T-cell (primary cell): ENCODE measurements around the gene MRI1. TPM values are rescaled to one million over a fixed set of nuclear protein-coding genes. Genes with fewer than 3 reads are reported as not detected.
"Not testable (repeated sequence)": the region's sequence is repeated elsewhere in the genome, so short reads cannot be mapped to it uniquely, and the experiment has no call there.

Experiments used
- ATAC-seq, 4 experiments: fragments of 200-7000 bp in 3 of 4; fragments of 150-1000 bp in 1 of 4; cut with Tn5 transposase; replicated peaks in 1 of 4; 1 replicate in 3 of 4; 2 replicates in 1 of 4; pipeline ENCODE4 v1.10.0; 2021; ENCODE audit warnings: moderate library complexity in 3 of 4, mild to moderate bottlenecking in 2 of 4, moderate number of reproducible peaks in 1 of 4
- CTCF ChIA-PET, 2 donors: fragments of 300-600 bp; sonication (Branson Sonifier 250); formaldehyde crosslinking; loops; one replicate each; lab custom pipeline; 2022; ENCODE audit warnings: antibody characterized with exemption in 2 of 2; lab: Charles Lee
- POLR2A ChIA-PET, 2 donors: fragments of 300-600 bp; sonication (Branson Sonifier 250); formaldehyde crosslinking; loops; one replicate each; lab custom pipeline; 2022; ENCODE audit warnings: antibody characterized with exemption in 2 of 2; lab: Charles Lee
- DNase-seq, 35 experiments: peaks; one replicate each; pipeline versions ENCODE4 v3.0.0 to v3.0.0-alpha.2; 2013 to 2023
- H3K27ac ChIP-seq: one replicate; pipeline ENCODE4 v1.5.1; 2013; ENCODE audit warnings: low read length
- H3K27me3 ChIP-seq, 2 experiments: replicated peaks in 1 of 2; 1 replicate in 1 of 2; 2 replicates in 1 of 2; pipeline versions ENCODE4 v1.6.1 to v1.7.0; 2013; ENCODE audit warnings: low read length in 1 of 2, mixed read lengths in 1 of 2; ENCODE audit not compliant: control insufficient read depth in 2 of 2, insufficient read depth in 2 of 2; ENCODE audit errors: extremely low read depth in 1 of 2
- H3K36me3 ChIP-seq, 2 donors: 1 replicate in 1 of 2; 2 replicates in 1 of 2; pipeline versions ENCODE4 v1.6.1 to v1.7.0; 2013; ENCODE audit warnings: low read length in 1 of 2; ENCODE audit not compliant: control insufficient read depth in 2 of 2, insufficient read depth in 1 of 2; ENCODE audit errors: extremely low read depth in 1 of 2
- H3K4me1 ChIP-seq, 2 experiments: 1 replicate in 1 of 2; 2 replicates in 1 of 2; pipeline versions ENCODE4 v1.6.1 to v1.7.0; 2013; ENCODE audit warnings: low read length in 2 of 2, mixed read lengths in 1 of 2; ENCODE audit not compliant: insufficient read depth in 2 of 2, control insufficient read depth in 1 of 2; ENCODE audit errors: extremely low read depth in 1 of 2
- H3K4me3 ChIP-seq, 2 donors: 1 replicate in 1 of 2; 2 replicates in 1 of 2; pipeline versions ENCODE4 v1.5.1 to v1.7.0; 2013; ENCODE audit warnings: mild to moderate bottlenecking in 2 of 2, low read length in 1 of 2, moderate library complexity in 1 of 2; ENCODE audit not compliant: control insufficient read depth in 1 of 2; ENCODE audit errors: extremely low read depth in 1 of 2
- H3K9me3 ChIP-seq: 2 replicates; pipeline ENCODE4 v1.7.0; 2013
- H3K27ac Mint-ChIP-seq, 2 donors: one replicate each; pipeline ENCODE4 v1.8.0; 2020 to 2021; ENCODE audit warnings: mild to moderate bottlenecking in 2 of 2, mixed read lengths in 2 of 2
- H3K27me3 Mint-ChIP-seq, 2 donors: one replicate each; pipeline ENCODE4 v1.8.0; 2021 to 2022; ENCODE audit warnings: mixed read lengths in 2 of 2
- H3K36me3 Mint-ChIP-seq: one replicate; pipeline ENCODE4 v1.8.0; 2021; ENCODE audit warnings: mixed read lengths
- H3K4me1 Mint-ChIP-seq, 3 donors: one replicate each; pipeline ENCODE4 v1.8.0; 2020 to 2022; ENCODE audit warnings: mixed read lengths in 3 of 3, mild to moderate bottlenecking in 1 of 3
- H3K4me3 Mint-ChIP-seq, 3 donors: one replicate each; pipeline ENCODE4 v1.8.0; 2020 to 2022; ENCODE audit warnings: mild to moderate bottlenecking in 3 of 3, mixed read lengths in 3 of 3, moderate library complexity in 3 of 3
- H3K9me3 Mint-ChIP-seq, 3 donors: one replicate each; pipeline ENCODE4 v1.8.0; 2020 to 2022; ENCODE audit warnings: mixed read lengths in 3 of 3
- WGBS: methylation state at CpG from one replicate; pipeline ENCODE4 v1.1.5; 2013; ENCODE audit warnings: missing lambda C conversion rate; ENCODE audit not compliant: insufficient coverage; 5-methylcytosine and 5-hydroxymethylcytosine counted together
- total RNA-seq, 35 experiments: library from RNA in 6 of 35; stranded (reverse) in 6 of 35; fragments of 120-200 nt in 1 of 35; gene quantifications; one replicate each; pipeline versions ENCODE4 v1.2.1 to v1.2.4 and lab custom pipeline; 2013 to 2026

MRI1 gene
- total RNA-seq, 5 donors from 2014 or later (not counting 1 experiment from before 2014, with no cell fraction given): 37.6 to 107 (median 94.3) TPM

DNA sequence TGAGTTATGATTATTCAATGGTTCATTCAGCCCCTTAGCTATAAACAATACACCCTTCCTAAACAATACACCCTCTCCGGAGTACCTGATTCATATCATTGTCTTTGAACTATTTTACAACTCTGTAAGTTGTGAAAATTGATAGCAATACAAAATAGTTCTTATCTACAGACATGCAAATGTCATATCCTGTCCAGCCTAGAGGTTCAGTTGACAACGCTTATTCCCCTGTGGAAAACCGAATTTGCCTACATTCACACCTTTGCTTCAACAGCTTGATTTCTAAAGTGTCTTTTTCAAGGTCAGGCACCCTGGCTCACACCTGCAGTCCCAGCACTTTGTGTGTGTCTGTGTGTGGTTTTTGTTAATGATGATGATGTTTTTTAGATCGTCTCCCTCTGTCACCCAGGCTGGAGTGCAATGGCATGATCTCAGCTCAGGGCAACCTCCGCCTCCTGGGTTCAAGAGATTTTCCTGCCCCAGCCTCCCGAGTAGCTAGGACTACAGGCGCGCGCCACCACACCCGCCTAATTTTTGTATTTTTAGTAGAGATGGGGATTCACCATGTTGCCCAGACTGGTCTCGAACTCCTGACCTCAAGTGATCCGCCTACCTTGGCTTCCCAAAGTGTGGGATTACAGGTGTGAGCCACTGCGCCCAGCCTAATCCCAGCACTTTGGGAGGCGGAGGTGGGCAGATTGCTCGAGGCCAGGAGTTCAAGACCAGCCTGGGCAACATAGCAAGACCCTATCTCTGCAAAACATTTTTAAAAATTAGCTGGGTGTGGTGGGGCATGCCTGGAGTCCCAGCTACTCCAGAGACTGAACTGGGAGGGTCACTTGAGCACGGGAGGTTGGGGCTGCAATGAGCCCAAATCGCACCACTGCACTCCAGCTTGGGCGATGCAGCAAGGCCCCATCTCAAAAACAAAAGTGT lies 19.5 kb downstream of the MRI1 start:
- H3K27me3 ChIP-seq: peaks cover 0 to 2% of the 10 kb centered on the region in 2 experiments
- 92% methylated on average over 11 of the region's 18 CpGs for WGBS
- H3K9me3 ChIP-seq: no peaks in the 10 kb centered on the region
- no peaks in the 10 kb centered on the region for H3K9me3 Mint-ChIP-seq
- peaks cover 4% of the 10 kb centered on the region for H3K36me3 Mint-ChIP-seq
- no peak overlapping the region for H3K27ac ChIP-seq
- peaks cover 7 to 38% of the 10 kb centered on the region in 2 experiments for H3K4me1 ChIP-seq
- peaks cover 29 to 39% (median 33%) of the 10 kb centered on the region in 3 donors for H3K4me1 Mint-ChIP-seq
- ATAC-seq (no peak), DNase-seq (no peak)
- POLR2A ChIA-PET: interaction anchor here in 1 of 2 donors (0.5 to 0.8 kb wide), 2 partner anchors 62 to 170 kb away, joined by 3 to 7 read pairs; no protein-coding TSS in a partner anchor
- H3K4me3 Mint-ChIP-seq: no peak overlapping the region
- no peak overlapping the region for H3K4me3 ChIP-seq
- H3K27ac Mint-ChIP-seq: peak overlapping the region in 1 of 2 donors; percentile 44
- CTCF ChIA-PET: interaction anchor here (0.6 to 3.0 kb wide), 8 partner anchors 17 to 352 kb away, joined by 3 to 24 read pairs (median 4); partner anchors contain the start of gene ASF1B (in 1 of the 2)
- H3K36me3 ChIP-seq: peaks cover 0 to 6% of the 10 kb centered on the region in 2 donors
- no peaks in the 10 kb centered on the region for H3K27me3 Mint-ChIP-seq

DNA sequence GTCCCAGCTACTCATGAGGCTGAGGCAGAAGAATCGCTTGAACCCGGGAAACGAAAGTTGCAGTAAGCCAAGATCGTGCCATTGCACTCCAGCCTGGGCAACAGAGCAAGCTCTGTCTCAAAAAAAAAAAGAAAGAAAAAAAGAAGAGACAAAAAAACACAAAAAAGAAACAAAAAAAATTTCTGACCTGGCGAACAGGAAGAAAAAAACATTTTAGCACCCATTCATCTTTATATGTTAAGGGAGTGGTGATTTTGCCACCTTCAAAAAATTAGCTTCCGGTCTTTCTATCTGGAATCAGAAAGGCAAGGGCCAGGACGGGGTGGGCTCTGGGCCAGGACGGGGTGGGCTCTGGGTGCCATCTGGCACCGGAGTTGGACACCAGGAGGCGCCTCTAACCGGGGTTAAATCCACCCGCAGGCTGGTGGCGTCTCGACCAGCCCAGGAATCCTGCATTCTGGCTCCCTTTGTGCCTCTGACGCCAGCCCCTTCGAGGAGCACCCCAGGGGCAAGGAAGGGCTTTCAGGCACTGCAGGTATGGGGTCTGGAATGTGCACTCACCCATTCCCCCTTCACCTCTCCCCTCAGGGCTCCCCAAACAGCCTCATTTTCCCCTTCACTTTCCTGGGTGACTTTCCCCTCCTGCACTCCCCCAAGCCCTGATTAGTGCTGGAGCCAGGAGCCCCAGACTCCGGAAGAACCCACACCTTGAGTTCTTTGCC lies 20.6 kb downstream of the MRI1 start:
- no peaks in the 10 kb centered on the region for H3K36me3 Mint-ChIP-seq
- peak; percentile 31 to 82 (median 66) for DNase-seq
- Histone ChIP-seq H3K27me3 (peaks cover 0 to 2% of the 10 kb centered on the region in 2 experiments), H3K4me3 (no peak overlapping the region), H3K27ac (no peak overlapping the region), H3K36me3 (no peaks in the 10 kb centered on the region), H3K9me3 (no peaks in the 10 kb centered on the region), H3K4me1 (peaks cover 9 to 49% of the 10 kb centered on the region in 2 experiments)
- H3K27ac Mint-ChIP-seq: peak overlapping the region; percentile 76 to 79
- H3K4me3 Mint-ChIP-seq: peak overlapping the region; percentile 17 to 59 (median 34)
- ChIA-PET POLR2A (interaction anchor here in 1 of 2 donors (0.7 to 0.8 kb wide), 2 partner anchors 169 to 581 kb away, joined by 4 to 7 read pairs; no protein-coding TSS in a partner anchor), CTCF (interaction anchor here (0.6 to 3.0 kb wide), 8 partner anchors 42 to 785 kb away, joined by 3 to 24 read pairs (median 6); partner anchors contain the start of gene ASF1B (in 1 of the 2))
- 5% methylated on average over 11 of the region's 17 CpGs for WGBS
- peak; percentile 67 to 81 (median 75) for ATAC-seq
- H3K9me3 Mint-ChIP-seq: no peaks in the 10 kb centered on the region
- H3K27me3 Mint-ChIP-seq: no peaks in the 10 kb centered on the region
- peaks cover 35 to 45% (median 37%) of the 10 kb centered on the region in 3 donors for H3K4me1 Mint-ChIP-seq

DNA sequence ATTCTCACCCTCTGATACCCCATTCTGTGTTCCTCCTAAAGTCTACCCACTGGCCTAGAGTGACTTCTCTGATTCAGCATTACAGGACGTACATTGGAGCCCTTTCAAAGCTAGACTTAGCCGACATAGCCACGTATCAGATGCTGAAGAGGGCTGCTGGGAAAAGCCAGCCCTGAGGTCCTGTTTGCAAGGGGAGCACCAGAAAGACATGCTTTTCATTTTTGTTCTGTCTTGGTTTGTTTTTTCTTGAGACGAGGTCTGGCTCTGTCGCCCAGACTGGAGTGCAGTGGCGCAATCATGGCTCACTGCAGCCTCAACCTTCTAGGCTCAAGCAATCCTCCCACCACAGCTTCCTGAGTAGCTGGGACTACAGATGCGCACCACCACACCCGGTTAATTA lies 24.7 kb downstream of the MRI1 start:
- peaks cover 9 to 52% of the 10 kb centered on the region in 2 experiments for H3K4me1 ChIP-seq
- peak; percentile 21 to 50 (median 41) for ATAC-seq
- H3K27ac ChIP-seq: peak overlapping the region; percentile 80
- peak overlapping the region; percentile 46 to 89 (median 56) for H3K4me3 Mint-ChIP-seq
- H3K36me3 Mint-ChIP-seq: no peaks in the 10 kb centered on the region
- no peaks in the 10 kb centered on the region for H3K9me3 ChIP-seq
- peaks cover 37 to 47% (median 43%) of the 10 kb centered on the region in 3 donors for H3K4me1 Mint-ChIP-seq
- CTCF ChIA-PET: interaction anchor here in 1 of 2 donors (0.6 to 2.7 kb wide), 3 partner anchors 22 to 73 kb away, joined by 3 to 31 read pairs (median 4); no protein-coding TSS in a partner anchor
- H3K27me3 Mint-ChIP-seq: no peaks in the 10 kb centered on the region
- H3K27ac Mint-ChIP-seq: peak overlapping the region; percentile 97 to 99
- no peaks in the 10 kb centered on the region for H3K9me3 Mint-ChIP-seq
- no peaks in the 10 kb centered on the region for H3K36me3 ChIP-seq
- peak overlapping the region in 1 of 2 donors; percentile 6 for H3K4me3 ChIP-seq
- peak in 19 of 35 experiments; percentile 17 to 44 (median 35) for DNase-seq
- WGBS: 20% methylated on average over 4 of the region's 8 CpGs
- POLR2A ChIA-PET: interaction anchor here (0.5 to 1.8 kb wide), 5 partner anchors 9 to 81 kb away, joined by 3 to 10 read pairs (median 6); no protein-coding TSS in a partner anchor
- peaks cover 0 to 2% of the 10 kb centered on the region in 2 experiments for H3K27me3 ChIP-seq

GRCh38 chr19:13790354-13790753 lies 26.0 kb downstream of the MRI1 start:
- peak overlapping the region; percentile 83 to 90 for H3K27ac Mint-ChIP-seq
- ChIA-PET POLR2A (no interaction called here), CTCF (interaction anchor here in 1 of 2 donors (0.6 kb wide), 1 partner anchor 170 kb away, joined by 3 read pairs; no protein-coding TSS in a partner anchor)
- H3K4me1 Mint-ChIP-seq: peaks cover 40 to 48% (median 43%) of the 10 kb centered on the region in 3 donors
- no peaks in the 10 kb centered on the region for H3K27me3 Mint-ChIP-seq
- peak overlapping the region; percentile 75 for H3K27ac ChIP-seq
- H3K4me3 Mint-ChIP-seq: peak overlapping the region in 2 of 3 donors; percentile 28 to 52
- H3K9me3 Mint-ChIP-seq: no peaks in the 10 kb centered on the region
- peaks cover 11 to 50% of the 10 kb centered on the region in 2 experiments for H3K4me1 ChIP-seq
- no peaks in the 10 kb centered on the region for H3K27me3 ChIP-seq
- 50% methylated on average over 2 of the region's 8 CpGs for WGBS
- H3K36me3 Mint-ChIP-seq: no peaks in the 10 kb centered on the region
- ATAC-seq (no peak), DNase-seq (peak in 22 of 35 experiments; percentile 9 to 75 (median 34))
- H3K9me3 ChIP-seq: no peaks in the 10 kb centered on the region
- H3K36me3 ChIP-seq: no peaks in the 10 kb centered on the region
- H3K4me3 ChIP-seq: no peak overlapping the region

DNA sequence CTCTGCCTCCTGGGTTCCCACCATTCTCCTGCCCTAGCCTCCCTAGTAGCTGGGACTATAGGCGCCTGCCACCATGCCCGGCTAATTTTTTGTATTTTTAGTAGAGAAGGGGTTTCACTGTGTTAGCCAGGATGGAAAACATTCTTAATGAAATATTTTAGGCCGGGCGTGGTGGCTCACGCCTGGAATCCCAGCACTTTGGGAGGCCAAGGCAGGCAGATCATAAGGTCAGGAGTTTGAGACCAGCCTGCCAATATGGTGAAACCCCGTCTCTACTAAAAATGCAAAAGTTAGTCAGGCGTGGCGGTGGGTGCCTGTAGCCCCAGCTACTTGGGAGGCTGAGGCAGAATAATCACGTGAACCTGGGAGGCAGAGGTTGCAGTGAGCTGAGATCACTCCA lies 29.0 kb downstream of the MRI1 start:
- DNase-seq, ATAC-seq, H3K36me3 Mint-ChIP-seq, H3K36me3 ChIP-seq, H3K9me3 ChIP-seq, H3K27me3 ChIP-seq, H3K27ac ChIP-seq, CTCF ChIA-PET, H3K9me3 Mint-ChIP-seq, H3K4me3 ChIP-seq, H3K27me3 Mint-ChIP-seq: not testable (repeated sequence)
- H3K4me1 ChIP-seq: peaks cover 11 to 49% of the 10 kb centered on the region in 2 experiments
- Mint-ChIP-seq H3K27ac (peak overlapping the region in 1 of 2 donors; percentile 29), H3K4me3 (peak overlapping the region in 2 of 3 donors; percentile 95 to 97), H3K4me1 (peaks cover 40 to 46% (median 45%) of the 10 kb centered on the region in 3 donors)
- WGBS: 100% methylated on average over 6 of the region's 9 CpGs
- POLR2A ChIA-PET: interaction anchor here in 1 of 2 donors (0.7 kb wide), 1 partner anchor 323 kb away, joined by 3 read pairs; no protein-coding TSS in a partner anchor
